GM18526 (cell line): Measurements from ENCODE around the gene STXBP6.

ENCODE experiments used
- POLR2A ChIP-seq: IDR thresholded peaks from 3 replicates; pipeline ENCODE4 v1.6.1; 2011; ENCODE audit not compliant: insufficient read length; ENCODE audit errors: extremely low read depth

STXBP6 gene

DNA sequence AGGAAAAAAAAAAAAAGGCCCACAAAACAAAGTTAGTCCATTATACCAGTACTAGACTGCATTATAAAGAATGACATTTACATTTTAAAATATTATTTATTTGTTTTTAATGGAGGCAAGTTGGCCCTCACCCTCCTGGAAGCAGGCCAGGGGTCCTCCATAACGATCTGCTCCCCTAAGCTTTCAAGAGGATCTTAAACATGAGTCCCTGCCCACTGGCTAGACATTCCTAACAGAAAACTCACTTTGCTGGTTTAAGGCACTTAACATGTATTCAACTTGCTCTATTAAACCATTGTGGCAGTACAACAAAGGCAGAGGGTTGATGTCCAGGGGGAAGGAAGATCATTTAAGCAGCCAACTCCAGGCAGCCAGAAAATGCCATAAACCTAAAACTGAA lies 111.4 kb downstream of the STXBP6 start:
- no peak for TF ChIP-seq POLR2A

DNA sequence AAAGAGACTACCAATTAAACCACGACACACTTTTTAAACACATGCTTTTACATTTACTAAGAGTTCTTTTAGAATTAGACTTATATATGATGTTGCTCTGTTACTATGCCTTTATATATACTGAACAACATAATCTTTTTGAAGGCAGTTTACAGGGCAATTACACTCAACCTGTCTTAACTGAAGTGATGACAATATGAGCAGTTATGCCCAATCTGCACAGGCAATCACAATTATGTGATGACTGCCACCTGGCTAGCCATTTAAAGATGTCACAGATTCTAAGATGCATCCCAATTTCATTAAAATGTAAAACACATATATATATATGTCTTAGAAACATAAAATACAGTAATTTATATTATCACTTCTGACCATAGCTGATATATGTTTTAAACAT lies 112.6 kb downstream of the STXBP6 start:
- no peak for TF ChIP-seq POLR2A

DNA sequence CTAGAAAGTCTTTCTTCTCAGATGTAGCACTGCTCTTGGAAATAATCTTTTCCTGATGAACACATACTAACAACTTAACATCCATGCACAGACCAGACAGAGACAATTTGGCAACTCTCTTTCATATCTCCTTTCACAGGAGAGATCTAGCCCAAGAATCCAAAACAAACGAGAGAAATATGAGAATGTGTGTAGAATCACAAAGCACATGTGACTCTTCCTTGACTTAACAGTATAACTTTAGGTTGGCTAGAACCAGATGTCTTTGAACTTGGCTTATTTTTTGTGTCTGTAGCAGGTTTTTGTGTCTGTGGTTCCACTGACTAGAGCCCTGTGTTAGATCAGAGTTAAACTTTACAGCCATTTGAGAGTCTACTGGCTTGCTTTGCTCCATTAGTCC lies 114.2 kb downstream of the STXBP6 start:
- TF ChIP-seq POLR2A = no peak

DNA sequence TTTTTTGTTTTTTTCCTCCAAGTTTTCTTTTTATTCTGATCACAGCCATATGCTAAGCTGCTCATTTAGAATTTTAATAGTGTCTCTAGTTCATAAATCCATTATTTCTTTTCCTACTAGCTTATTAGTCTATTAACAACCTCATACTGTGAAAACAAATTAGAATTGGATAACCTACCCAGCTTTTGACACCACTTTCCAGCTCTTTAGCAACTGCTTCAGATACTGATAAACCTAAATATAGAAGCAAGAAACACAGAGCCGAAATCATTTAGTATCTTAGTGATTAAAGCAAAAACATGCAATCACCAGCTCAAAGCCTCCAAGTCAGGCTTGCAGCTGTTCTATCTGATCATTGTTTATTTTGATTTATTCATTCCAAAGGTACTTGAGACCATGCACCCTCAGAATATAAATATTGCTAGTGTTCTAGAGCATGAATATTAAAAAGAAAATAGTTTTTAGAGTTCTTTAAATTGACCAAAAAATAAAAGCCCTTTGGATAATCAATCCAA lies 121.5 kb downstream of the STXBP6 start:
- TF ChIP-seq POLR2A = no peak

DNA sequence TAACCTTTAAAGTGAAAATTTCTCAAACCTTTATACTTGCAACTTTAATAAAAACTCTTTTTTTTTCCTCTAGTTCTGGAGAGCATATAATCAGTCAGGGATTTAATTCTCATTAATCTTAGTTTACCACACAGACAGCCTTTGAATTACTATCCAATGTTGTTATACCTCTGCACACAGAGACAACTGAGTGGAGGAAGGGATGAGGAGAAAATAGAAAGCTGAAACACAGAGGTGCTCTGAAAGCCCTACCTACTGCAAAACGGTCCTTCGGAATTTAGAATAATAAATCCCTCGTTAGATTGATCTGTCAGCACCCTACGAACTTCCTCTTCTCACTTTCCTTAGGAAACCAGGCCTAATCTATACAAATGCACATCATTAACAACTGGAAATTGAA lies 122.1 kb downstream of the STXBP6 start:
- no peak for TF ChIP-seq POLR2A

DNA sequence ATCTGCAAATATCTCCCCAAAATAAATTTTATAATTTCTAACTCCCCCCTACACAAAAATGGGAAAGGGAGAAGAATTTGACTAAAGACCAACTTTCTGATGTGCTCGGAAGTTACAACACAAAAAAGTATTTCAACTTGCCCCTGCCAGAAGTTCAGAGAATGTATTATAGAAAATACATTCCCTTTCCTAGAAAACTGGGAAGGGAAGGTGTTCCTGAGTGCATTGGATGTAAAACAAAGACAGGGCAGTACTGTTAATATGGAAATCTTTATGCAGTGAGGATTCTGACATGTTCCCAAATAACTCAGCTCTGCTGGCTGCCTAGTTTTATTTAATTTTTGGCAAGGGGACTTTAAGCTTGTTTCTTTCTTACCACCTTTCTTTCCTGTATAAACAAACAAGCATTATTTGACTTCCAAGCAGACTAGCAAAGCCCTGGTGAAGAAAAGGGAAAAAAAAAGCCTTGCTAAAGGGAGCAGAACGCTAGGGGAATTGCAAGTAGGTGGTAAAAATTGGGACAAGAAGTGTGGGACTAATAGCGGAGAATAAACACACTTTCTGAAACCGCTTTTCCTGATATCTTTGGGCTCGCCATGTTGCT lies 124.1 kb downstream of the STXBP6 start:
- no peak for TF ChIP-seq POLR2A

DNA sequence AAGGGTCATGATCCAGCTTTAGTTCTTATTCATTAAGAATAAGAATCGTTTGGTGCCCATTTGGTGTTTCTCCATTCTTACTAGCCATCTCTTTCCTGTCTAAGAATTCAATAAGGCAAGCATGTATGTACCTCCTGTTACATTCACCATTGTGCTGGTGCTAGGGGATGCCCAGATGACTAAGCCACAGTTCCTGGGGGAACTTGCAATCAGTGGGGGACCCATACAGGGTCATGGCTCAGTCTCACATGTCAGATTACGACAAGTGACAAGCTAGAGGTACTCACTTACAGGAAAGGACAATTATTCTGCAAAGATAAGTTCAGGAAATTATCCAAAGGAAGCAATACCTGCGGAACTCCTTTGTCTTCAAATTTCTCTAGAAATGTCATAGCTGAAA lies 125.4 kb downstream of the STXBP6 start:
- TF ChIP-seq POLR2A = no peak

DNA sequence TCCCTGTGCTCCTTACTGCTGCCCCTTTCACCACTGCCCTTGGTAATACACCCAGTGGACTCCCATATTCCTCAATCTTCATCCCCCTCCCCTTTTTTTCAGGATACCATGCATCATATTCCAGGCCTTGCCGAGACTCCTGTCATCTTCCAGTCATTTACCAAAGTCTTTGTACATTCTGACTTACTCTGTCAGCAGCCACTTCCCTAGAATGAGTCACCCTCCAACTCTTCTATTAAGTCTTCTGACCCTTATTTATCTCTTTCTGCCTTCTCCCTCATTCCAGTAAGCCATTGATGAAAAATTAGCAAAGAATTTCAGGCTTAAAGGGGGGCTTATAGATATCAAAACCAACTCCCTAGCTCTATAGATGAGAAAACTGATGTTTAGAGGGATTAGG lies 128.0 kb downstream of the STXBP6 start:
- TF ChIP-seq POLR2A = no peak

DNA sequence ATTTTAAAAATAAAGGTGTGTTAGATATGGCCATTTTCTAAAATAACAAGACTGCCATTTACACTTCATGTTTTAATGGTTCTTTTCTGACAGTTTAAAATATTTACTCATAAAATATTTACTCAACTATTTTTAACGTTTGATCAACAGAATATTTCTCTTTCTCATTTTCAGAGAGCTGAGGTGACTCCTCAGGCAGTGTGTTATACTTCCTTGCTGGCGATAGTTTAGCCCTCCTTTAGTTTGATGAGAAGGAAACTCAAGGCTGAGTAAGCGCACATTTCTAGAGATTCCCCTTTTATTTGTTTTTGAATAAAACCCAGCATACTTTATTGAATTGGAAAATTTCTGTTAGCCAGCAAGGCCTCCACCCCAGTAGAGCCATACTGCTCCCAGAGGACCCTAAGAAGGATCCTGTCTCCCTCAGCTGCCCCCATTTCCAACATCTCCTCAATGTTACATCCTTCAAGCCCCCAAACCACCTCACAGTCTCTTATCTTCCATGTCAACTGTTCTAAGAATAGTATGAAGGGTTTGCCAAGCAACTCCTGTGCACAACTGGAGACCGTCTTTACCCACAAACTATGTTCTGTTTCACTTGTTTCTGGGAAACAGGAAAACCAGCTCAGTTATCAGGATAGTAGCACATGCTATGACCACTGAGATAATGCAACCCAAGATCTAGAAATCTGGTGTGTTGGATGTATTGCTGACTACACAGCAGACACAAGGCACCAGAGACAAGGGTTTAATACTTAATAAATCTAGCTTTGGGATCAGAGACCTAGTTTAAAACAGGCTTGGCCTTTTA lies 129.5 kb downstream of the STXBP6 start:
- TF ChIP-seq POLR2A = no peak

DNA sequence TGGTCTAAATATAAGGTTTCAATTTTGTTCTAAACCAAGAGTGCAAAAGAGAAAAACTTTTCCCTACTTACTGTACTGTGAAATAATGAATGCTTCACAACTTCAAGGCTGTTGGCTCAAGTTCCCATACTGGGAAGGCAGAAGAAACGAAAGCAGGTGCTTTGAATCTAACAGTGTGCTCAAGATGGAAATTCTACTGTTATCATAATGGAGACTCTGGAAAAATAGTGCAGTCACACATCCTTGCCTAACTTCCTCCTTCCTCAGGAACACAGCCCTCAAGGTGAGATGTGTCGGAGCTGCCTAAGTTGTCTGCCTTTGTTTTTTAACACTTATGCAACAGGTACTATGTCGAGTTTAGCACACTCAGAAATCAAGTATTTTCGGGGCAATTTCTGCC lies 131.1 kb downstream of the STXBP6 start:
- no peak for TF ChIP-seq POLR2A

DNA sequence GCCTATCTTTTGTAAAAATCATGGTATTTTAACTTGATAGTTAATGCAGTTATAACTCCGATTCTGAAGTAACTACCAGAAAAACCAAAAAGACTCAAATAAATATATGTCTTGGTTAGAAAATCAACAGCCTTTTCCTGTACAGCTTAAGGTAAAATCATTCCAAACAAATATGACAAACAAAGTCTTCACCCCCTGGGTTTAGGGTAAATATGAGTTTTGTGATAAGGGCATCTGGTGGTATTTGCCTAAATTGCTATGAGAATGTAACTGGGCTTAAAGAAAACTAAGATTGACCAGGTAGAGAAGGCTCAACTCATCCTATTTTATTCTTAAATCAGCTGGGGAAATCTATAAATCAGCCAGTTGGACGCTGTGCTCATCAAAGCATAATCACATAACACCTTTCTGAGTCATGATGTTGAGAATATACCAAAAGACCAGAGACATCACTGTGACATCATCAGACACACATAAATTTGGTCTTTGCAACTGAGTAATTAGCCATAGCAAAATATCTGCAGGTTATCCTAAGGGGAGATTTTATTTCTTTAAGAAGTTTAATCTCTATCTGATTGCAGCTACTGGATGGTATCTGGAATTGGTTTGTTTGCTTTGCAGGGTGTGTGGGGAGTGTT lies 133.9 kb downstream of the STXBP6 start:
- TF ChIP-seq POLR2A = no peak

DNA sequence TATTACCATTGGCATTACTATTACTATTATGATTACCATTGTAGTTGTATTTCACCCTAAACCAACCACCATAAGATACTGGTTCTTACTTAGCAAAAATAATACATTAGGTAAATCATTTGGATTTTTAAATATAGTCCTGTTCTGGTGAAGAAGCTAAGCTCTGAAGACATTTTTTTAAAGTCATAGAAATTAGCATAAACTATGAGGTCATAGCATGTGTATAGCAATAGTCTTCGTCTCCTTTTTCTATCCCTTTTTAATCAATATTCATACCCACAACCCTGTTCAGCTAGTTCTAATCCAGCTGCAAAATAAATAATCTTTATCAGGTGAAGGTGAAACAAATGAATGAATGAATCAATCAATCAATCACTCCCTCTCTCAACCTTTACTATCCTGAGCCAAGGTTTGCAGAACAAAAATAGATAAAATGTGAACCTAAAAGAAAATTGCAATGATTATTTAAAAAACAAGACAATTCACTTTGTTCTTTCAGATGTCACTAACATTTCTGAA lies 134.5 kb downstream of the STXBP6 start:
- TF ChIP-seq POLR2A = no peak

DNA sequence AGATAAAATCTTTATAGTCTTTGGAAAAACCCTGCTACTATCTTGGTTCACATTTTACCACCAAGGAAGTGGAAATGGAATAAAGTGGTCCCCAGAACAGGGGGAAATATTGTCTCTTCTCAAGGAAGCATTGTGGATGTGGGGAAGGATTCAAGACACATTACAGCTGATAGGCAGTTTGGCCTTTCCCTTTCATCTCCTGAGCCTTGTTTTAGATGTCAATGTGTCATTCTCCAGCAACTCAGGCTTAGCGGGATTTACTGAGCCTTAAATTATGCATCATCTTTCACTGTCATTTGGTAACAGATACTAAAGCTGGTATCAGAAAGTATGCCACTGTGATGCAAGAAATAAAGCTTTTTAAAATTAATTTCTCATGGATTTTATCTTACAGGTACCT lies 136.2 kb downstream of the STXBP6 start:
- TF ChIP-seq POLR2A = no peak

DNA sequence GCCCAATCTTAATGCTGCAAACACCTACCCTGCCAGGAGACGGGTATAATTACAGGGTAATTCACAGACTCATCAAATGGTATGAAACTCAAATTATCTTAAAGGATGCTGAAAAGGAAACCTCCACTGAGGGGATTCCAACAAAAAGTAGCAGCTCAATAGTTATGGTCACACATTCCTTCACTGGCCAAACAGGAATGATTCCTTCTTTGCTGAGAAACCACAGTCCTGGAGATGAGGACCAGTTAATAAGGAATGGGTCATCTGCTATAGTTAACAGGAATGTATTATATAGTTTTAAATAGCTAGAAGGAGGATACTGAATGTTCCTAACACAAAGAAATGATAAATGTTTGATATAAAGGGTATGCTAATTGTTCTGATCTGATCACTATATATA lies 136.9 kb downstream of the STXBP6 start:
- no peak for TF ChIP-seq POLR2A

DNA sequence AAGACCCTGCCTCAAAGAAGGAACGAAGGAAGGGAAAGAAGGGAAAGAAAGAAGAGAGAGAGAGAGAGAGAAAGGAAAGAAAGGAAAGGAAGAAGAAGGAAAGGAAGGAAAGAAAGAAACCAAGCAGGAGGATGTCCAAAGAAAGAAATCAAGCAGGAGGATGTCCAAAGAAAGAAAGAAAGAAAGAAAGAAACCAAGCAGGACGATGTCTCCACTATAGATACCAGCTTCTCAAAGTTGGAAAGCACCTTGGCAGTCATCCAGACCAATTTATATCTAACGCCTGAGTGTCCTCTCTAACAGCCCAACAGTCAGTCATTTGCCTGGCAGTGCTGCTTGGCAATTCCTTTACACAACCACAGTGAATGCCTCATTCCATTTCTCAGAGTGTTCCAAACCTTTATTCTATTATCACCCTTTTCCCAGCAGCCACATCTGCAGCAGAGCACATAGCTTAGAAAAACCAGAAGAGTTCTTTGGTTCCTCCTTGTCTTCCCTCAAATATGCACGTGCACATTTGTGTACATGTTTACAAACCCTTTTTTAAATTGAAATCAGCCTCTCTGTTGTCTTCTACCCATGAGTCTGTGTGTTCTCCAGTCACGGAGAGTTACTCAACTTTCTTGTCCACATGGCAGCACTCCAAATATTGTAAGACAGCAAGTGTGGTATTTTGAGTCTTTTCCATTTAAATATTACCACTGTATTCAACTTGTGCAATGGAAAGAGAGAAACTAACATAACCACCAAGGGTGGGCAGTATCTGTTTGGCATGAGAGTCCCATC lies 138.4 kb downstream of the STXBP6 start:
- TF ChIP-seq POLR2A = no peak

DNA sequence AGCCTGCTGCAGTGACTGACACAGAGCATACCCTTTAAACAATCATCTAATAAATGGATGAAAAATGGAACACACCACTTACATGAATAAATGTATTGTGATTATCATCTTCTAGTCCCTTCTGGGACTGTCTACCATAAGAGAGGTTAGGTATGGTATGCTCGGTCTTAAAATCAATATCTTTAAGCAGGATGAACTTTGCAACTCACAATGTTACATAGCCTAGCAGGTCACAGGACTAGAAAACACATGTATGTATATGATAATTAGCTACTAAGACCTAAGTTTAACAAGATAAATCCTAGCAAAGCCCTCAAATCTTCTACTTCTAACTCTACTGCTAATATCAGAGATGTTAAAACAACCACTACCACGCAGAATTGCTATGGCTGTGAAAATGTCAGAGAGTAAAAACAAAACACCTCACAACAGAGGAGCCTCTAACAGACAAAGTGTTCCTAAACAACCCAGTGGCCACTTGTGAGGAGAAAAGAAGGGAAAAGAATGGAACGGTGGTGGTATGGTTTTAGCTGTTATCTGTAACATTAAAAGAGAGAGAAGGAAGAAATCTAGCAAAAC lies 139.4 kb downstream of the STXBP6 start:
- TF ChIP-seq POLR2A = no peak
